PFSK-1 (cell line): ENCODE results near the gene TSPAN14.

Source experiments
- FOXP2 ChIP-seq: optimal IDR thresholded peaks from 2 replicates; pipeline ENCODE3; 2011; ENCODE audit warnings: borderline replicate concordance, control low read depth, inconsistent platforms; ENCODE audit not compliant: insufficient read depth; ENCODE audit errors: extremely low read length, extremely low read depth
- POLR2AphosphoS5 ChIP-seq: IDR thresholded peaks from 2 replicates; pipeline ENCODE4 v1.6.1; 2012; ENCODE audit warnings: low read depth, mild to moderate bottlenecking, control low read depth, low read length, moderate library complexity
- SIN3A ChIP-seq: IDR thresholded peaks from 2 replicates; pipeline ENCODE4 v1.6.1; 2012; ENCODE audit warnings: mild to moderate bottlenecking, low read length, moderate library complexity, borderline replicate concordance; ENCODE audit not compliant: insufficient read depth
- TAF1 ChIP-seq: IDR thresholded peaks from 2 replicates; pipeline ENCODE4 v1.6.1; 2012; ENCODE audit warnings: low read length, control low read depth, borderline replicate concordance; ENCODE audit not compliant: insufficient read depth
- TF ChIP-seq, protein P1 (sequence below), 2 experiments: IDR thresholded peaks; 2 replicates each; pipeline versions ENCODE4 v1.6.1 to v1.8.0; 2011 to 2012; ENCODE audit warnings: low read depth in 2 of 2, low read length in 2 of 2, control low read depth in 1 of 2, inconsistent platforms in 1 of 2, mild to moderate bottlenecking in 1 of 2, moderate library complexity in 1 of 2; ENCODE audit not compliant: insufficient read depth in 1 of 2

The TSPAN14 gene

DNA sequence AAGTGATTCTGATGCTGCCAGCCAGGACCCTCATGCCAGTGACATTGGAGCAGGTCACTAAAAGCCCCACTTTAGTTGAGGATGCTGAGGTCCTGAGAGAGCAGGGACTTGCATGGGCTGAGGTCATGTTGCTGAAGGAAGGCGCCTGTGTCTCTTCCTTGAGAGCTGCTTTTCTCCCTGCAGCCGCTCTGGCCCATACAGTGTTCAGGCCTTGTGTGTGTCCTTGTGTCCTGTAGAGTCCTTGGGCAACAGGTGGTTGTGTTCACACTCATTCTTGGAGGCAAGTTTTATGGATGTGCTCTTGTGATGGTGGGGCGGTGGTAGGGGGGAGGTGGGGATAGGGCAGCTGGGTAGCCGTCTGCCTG lies 33.3 kb downstream of the TSPAN14 start:
- TF ChIP-seq, protein P1, sequence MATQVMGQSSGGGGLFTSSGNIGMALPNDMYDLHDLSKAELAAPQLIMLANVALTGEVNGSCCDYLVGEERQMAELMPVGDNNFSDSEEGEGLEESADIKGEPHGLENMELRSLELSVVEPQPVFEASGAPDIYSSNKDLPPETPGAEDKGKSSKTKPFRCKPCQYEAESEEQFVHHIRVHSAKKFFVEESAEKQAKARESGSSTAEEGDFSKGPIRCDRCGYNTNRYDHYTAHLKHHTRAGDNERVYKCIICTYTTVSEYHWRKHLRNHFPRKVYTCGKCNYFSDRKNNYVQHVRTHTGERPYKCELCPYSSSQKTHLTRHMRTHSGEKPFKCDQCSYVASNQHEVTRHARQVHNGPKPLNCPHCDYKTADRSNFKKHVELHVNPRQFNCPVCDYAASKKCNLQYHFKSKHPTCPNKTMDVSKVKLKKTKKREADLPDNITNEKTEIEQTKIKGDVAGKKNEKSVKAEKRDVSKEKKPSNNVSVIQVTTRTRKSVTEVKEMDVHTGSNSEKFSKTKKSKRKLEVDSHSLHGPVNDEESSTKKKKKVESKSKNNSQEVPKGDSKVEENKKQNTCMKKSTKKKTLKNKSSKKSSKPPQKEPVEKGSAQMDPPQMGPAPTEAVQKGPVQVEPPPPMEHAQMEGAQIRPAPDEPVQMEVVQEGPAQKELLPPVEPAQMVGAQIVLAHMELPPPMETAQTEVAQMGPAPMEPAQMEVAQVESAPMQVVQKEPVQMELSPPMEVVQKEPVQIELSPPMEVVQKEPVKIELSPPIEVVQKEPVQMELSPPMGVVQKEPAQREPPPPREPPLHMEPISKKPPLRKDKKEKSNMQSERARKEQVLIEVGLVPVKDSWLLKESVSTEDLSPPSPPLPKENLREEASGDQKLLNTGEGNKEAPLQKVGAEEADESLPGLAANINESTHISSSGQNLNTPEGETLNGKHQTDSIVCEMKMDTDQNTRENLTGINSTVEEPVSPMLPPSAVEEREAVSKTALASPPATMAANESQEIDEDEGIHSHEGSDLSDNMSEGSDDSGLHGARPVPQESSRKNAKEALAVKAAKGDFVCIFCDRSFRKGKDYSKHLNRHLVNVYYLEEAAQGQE (IDR thresholded peaks at IDR 0.05; ENCODE audit: insufficient read depth in 1 of 2, low read depth in 2 of 2, low read length in 2 of 2) = no peak
- TF ChIP-seq SIN3A (no peak), TAF1 (no peak), POLR2AphosphoS5 (no peak), FOXP2 (no peak)

DNA sequence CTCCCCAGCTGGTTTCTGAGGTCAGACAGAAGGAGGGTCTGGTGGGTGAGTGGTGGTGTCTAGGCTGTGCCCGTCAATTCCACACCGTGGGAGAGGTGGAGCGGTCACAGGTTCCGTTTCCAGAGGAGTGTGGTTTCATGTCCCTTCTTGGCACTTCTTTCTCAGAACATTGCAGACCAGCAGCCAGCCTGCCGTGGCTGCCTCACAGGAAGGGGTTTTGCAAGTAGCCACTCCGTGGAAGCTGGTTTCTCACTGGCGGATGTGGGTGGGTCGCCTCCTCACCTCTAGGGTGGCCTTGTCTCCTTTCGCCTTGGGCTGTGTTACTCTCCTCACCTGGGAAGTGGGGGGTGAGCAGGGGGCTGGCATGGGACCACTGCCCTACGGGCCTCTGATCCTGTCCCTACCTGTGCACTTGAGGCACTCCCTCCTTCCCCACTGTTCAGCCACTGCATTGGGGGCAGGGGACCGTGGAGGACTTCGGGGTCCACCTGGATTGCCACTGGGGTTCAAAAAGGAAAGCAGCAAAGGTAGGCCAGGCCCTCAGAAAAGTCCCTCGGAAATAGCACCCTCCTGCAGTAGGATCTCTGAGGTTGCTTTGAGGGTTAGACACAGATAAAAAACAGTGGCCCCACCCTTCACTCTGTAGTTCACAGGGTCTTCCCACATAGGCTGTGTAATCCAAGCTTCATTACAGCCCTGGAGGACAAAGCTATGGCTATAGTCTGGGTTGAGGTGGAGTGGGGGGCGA lies 33.9 kb downstream of the TSPAN14 start:
- TF ChIP-seq, protein P1 (IDR thresholded peaks at IDR 0.05; ENCODE audit: insufficient read depth in 1 of 2, low read depth in 2 of 2, low read length in 2 of 2) = no peak
- TF ChIP-seq POLR2AphosphoS5 (no peak), SIN3A (no peak), TAF1 (no peak), FOXP2 (no peak)

DNA sequence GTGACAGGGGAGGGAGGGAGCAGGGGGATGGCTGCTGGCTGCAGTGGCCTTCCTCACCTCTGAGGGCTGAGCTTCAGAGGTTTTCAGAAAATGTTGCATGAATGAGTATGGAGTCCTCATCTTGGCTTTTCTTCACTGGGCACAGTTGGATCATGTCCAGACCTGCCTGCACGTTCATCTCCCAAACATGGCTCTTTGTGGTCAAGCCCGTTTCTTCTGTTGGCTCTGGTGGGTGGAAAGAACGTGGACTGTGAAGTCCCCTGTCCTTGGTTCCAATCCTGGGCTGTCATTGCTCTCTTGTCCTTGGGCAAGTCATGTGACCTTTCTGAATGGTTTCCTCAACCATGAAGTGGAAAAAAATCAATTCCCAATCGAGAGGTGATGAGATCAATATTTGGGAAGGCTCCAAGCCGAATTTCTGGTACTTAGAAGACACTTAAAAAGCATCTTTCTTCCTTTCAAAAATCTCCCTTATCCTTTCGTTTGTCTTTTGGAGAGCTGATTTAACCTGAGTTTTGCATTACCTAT lies 34.5 kb downstream of the TSPAN14 start:
- no peak for TF ChIP-seq SIN3A
- TF ChIP-seq FOXP2 = no peak
- TF ChIP-seq, protein P1 (IDR thresholded peaks at IDR 0.05; ENCODE audit: insufficient read depth in 1 of 2, low read depth in 2 of 2, low read length in 2 of 2) = no peak
- TF ChIP-seq TAF1 = no peak
- TF ChIP-seq POLR2AphosphoS5 = no peak

DNA sequence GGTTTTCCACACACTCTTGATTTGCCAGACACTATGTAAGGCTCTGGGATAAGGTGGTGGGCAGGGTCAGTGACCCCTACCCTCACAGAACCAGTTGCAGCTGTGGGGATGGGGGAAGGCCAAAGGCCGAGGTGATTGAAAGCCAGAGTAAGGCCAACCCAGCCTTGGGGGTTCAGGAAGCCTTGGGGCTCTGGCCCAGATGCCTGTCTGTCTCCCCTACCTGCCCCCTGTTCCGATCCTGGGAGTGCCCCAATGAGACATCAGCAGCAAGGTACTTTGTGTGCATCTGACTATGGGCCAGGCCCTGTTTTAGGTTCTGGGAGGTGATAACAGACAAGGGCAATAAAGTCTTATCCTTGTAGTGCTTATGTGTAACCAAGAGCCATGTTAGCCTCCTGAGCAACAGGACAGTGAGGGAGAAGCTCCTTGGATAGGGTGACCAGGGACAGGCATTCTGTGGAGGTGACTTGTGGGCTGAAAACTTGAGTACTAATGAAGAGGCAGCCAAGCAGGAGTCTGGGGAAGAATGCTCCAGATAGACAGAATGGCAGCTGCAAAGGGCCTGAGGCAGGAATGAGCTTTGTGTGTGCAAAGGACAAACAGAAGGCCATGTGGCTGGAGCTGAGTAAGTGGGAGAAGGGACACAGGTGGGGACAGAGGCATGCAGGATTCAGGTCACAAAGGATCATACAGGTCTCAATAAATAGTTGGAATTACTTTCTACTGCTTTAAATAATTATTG lies 35.4 kb downstream of the TSPAN14 start:
- TF ChIP-seq, protein P1 (IDR thresholded peaks at IDR 0.05; ENCODE audit: insufficient read depth in 1 of 2, low read depth in 2 of 2, low read length in 2 of 2) = no peak
- TF ChIP-seq TAF1 (no peak), POLR2AphosphoS5 (no peak), SIN3A (no peak), FOXP2 (no peak)
